Measurements from ENCODE around the gene PTPN4. TPM values are rescaled to one million over a fixed set of nuclear protein-coding genes. Genes with fewer than 3 reads are reported as not detected.
"Not testable (repeated sequence)": the region's sequence is repeated elsewhere in the genome, so short reads cannot be mapped to it uniquely, and the experiment has no call there.

PTPN4 gene
- polyA plus RNA-seq, 3 donors = 3.6 to 7.5 (median 7.2) TPM

DNA sequence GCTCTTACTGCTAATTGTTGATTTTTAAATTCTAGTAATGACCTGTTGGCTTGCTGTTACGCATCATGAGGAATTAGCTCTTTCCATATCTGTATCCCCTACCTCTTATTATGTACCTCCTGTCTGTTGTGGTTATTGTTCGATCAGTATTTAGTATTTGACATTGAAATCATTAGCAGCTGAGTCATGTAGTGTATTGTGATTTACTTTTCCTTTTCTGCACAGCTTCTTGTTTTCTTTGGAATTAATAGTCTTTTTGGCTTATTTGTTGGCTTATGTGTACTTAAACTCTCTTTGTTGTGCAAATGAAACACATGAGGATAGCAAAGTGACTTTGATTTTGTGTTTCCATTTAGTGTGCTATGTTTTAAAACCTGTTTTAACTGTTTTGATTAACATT is 257.5 kb downstream of the PTPN4 start:
- 74 to 93% (median 85%) methylated on average over 2 of the region's 2 CpGs for WGBS, 3 donors
- no peak overlapping the region for H3K27ac ChIP-seq (ENCODE audit: low read depth, low read length)

- no peak overlapping the region for H3K27ac ChIP-seq (ENCODE audit: low read depth, low read length)
- WGBS, 3 donors = 94 to 96% (median 95%) methylated on average over 4 of the region's 4 CpGs
These were observed 258.8 kb downstream of the PTPN4 start for GRCh38 chr2:120018549-120018948.

GRCh38 chr2:120020554-120020953 is 260.8 kb downstream of the PTPN4 start:
- H3K27ac ChIP-seq (ENCODE audit: low read depth, low read length) = no peak overlapping the region
- WGBS, 3 donors = 44 to 76% (median 76%) methylated on average over 1 of the region's 1 CpG

- not testable (repeated sequence) for H3K27ac ChIP-seq (ENCODE audit: low read depth, low read length)
- WGBS, 3 donors = 90 to 96% (median 93%) methylated on average over 1 of the region's 1 CpG
These were observed 262.8 kb downstream of the PTPN4 start for GRCh38 chr2:120022505-120022904.

DNA sequence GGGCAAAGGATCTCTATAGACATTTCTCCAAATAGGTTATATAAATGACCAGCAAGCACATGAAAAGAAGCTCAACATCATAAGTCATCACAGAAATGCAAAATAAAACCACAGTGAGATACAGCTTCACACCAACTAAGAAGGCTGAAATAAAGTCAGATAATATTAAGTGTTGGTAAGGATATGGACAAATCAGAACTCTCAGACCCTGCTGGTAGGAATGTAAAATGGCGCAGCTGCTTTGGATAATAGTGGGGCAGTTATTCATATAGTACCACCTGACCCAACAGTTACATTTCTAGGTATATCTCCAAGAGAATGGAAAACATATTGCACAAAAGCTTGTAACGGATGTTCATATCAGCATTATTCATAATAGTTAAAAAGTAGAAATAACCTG is 267.2 kb downstream of the PTPN4 start:
- 96 to 98% (median 97%) methylated on average over 2 of the region's 2 CpGs for WGBS, 3 donors
- H3K27ac ChIP-seq (ENCODE audit: low read depth, low read length) = no peak overlapping the region

- H3K27ac ChIP-seq (ENCODE audit: low read depth, low read length) = no peak overlapping the region
- WGBS, 3 donors = 88 to 98% (median 92%) methylated on average over 5 of the region's 5 CpGs
These were observed 269.1 kb downstream of the PTPN4 start for GRCh38 chr2:120028795-120029194.

DNA sequence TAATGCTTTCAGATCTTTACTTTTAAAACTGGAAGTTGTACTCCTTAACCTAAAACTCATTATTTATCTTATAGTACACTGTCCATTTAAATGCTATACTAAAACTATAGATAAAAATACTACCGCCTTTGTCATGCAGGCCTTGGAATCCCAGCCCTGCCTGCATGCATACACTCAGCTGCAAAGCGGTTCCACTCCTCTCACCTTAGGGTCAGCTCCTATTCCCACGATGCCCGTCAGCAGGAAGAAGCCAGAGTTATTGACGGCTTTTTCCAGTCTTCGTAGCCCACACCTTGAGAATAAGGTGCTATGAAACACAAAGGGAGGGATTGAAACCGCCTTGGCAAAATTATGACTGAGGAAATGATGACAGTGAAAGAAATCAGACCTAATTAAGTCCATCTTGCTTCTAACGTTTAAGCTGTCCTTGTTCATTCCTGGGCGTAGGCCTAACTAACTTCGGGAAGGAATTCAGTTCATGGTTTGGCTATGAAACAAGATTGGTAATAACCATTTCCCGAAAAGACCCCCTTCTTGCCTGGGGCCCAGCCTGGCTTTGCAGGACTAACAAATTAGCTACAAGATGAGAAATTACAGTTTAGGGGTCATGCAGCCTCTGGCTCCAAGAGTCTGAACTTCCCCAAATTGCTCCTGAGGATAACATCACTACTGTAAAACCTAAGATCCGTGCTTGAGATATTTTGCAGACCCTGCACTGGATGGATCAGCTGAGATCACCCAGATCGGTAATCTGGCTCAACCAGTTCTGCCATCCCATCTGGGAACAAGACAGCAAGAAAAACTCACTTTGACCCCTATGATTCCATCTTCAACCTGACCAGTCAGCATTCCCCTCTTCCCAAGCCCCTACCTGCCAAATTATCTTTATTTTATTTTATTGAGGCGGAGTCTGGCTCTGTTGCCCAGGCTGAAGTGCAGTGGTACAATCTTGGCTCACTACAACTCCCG is 270.2 kb downstream of the PTPN4 start:
- H3K27ac ChIP-seq (ENCODE audit: low read depth, low read length) = no peak overlapping the region
- 81 to 92% (median 90%) methylated on average over 15 of the region's 15 CpGs for WGBS, 3 donors

GRCh38 chr2:120032297-120032696 is 272.6 kb downstream of the PTPN4 start:
- H3K27ac ChIP-seq (ENCODE audit: low read depth, low read length) = no peak overlapping the region
- WGBS, 3 donors = 77 to 96% (median 91%) methylated on average over 3 of the region's 3 CpGs

Other genes starting within 250 kb of the PTPN4 start
- 10 to 100 TPM in 1 of 3 donors, under 1 TPM in 1, not detected in 1; 0.65 to 59.8 TPM for gene SCTR, start 235.4 kb upstream of the PTPN4 start, polyA plus RNA-seq
- 1 to 10 TPM in 1 of 3 donors, under 1 TPM in 1, not detected in 1; 0.67 to 5.6 TPM for gene CFAP221, start 215.5 kb upstream of the PTPN4 start, polyA plus RNA-seq
- 1 to 10 TPM; 3.9 to 7.4 (median 5.1) TPM for gene TMEM177, start 80.7 kb upstream of the PTPN4 start, polyA plus RNA-seq

Measured in adipose tissue (tissue), 3 donors.